Thoracic aorta (tissue), 2 donors: ENCODE results near the gene TBC1D19. TPM values are rescaled to one million over a fixed set of nuclear protein-coding genes. Genes with fewer than 3 reads are reported as not detected.

ENCODE experiments used
- ATAC-seq: fragments of 150-250 bp; one replicate; pipeline ENCODE4 v1.8.0; 2017; ENCODE audit warnings: low read depth; ENCODE audit not compliant: insufficient number of reproducible peaks, low FRiP score
- DNase-seq: peaks from one replicate; pipeline ENCODE4 v3.0.0-alpha.2; 2020; ENCODE audit warnings: low spot score
- H3K27ac ChIP-seq, 2 donors: fragments of 200-600 bp; sonication (generic); 1 replicate in 1 of 2; 2 replicates in 1 of 2; pipeline ENCODE4 v1.5.1; 2016; ENCODE audit warnings: mild to moderate bottlenecking in 2 of 2, moderate library complexity in 2 of 2
- H3K27me3 ChIP-seq: fragments of 200-600 bp; sonication (generic); replicated peaks from 2 replicates; pipeline ENCODE4 v1.6.0; 2016; ENCODE audit warnings: mild to moderate bottlenecking; ENCODE audit not compliant: insufficient read depth
- H3K36me3 ChIP-seq: fragments of 200-600 bp; sonication (generic); one replicate; pipeline ENCODE4 v1.5.1; 2016
- H3K4me1 ChIP-seq, 2 donors: fragments of 200-600 bp; sonication (generic); 1 replicate in 1 of 2; 2 replicates in 1 of 2; pipeline versions ENCODE4 v1.5.1 to v1.6.0; 2016; ENCODE audit warnings: low read depth in 2 of 2, mild to moderate bottlenecking in 1 of 2; ENCODE audit not compliant: control insufficient read depth in 1 of 2
- H3K4me3 ChIP-seq: fragments of 200-600 bp; sonication (generic); 2 replicates; pipeline ENCODE4 v1.5.1; 2016; ENCODE audit warnings: mild to moderate bottlenecking
- H3K9me3 ChIP-seq: fragments of 200-600 bp; sonication (generic); 2 replicates; pipeline ENCODE4 v1.5.1; 2016
- total RNA-seq, 2 donors: library from RNA; depleted of rRNA; stranded (reverse); fragments of >200 nt; gene quantifications; one replicate each; pipeline versions ENCODE4 v1.1.0 to v1.2.3, GENCODE V29; 2016
- TF ChIP-seq, protein P1 (sequence below): fragments of 200-600 bp; sonication (generic); IDR thresholded peaks from one replicate; pipeline ENCODE4 v1.5.1; 2019; ENCODE audit warnings: antibody characterized with exemption

TBC1D19 gene
- total RNA-seq, 2 donors from 2014 or later = 9.1 to 19.4 TPM

DNA sequence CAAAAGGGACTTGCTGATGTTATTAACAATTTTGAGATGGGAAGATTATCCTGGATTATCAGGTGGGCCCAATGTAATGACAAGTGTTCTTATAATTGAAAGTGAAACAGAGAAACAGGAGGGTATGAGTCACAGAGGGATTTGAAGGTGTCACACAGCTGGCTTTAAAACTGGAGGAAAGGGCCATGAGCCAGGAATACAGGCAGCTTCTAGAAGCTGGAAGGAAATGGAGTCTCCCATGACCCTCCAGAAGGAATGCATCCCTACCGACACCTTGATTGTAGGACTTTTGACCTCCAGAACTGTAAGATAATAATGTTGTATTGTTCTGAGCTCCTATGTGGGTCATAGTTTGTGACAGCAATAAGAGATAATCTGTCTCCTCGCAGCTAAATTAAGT is 178.8 kb downstream of the TBC1D19 start:
- Histone ChIP-seq H3K4me1 (no peaks in the 10 kb centered on the region), H3K9me3 (no peaks in the 10 kb centered on the region), H3K36me3 (peaks cover 3% of the 10 kb centered on the region), H3K27me3 (no peaks in the 10 kb centered on the region), H3K27ac (no peak overlapping the region), H3K4me3 (no peak overlapping the region)
- TF ChIP-seq, protein P1, sequence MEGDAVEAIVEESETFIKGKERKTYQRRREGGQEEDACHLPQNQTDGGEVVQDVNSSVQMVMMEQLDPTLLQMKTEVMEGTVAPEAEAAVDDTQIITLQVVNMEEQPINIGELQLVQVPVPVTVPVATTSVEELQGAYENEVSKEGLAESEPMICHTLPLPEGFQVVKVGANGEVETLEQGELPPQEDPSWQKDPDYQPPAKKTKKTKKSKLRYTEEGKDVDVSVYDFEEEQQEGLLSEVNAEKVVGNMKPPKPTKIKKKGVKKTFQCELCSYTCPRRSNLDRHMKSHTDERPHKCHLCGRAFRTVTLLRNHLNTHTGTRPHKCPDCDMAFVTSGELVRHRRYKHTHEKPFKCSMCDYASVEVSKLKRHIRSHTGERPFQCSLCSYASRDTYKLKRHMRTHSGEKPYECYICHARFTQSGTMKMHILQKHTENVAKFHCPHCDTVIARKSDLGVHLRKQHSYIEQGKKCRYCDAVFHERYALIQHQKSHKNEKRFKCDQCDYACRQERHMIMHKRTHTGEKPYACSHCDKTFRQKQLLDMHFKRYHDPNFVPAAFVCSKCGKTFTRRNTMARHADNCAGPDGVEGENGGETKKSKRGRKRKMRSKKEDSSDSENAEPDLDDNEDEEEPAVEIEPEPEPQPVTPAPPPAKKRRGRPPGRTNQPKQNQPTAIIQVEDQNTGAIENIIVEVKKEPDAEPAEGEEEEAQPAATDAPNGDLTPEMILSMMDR = no peak
- DNase-seq (no peak), ATAC-seq (no peak)

DNA sequence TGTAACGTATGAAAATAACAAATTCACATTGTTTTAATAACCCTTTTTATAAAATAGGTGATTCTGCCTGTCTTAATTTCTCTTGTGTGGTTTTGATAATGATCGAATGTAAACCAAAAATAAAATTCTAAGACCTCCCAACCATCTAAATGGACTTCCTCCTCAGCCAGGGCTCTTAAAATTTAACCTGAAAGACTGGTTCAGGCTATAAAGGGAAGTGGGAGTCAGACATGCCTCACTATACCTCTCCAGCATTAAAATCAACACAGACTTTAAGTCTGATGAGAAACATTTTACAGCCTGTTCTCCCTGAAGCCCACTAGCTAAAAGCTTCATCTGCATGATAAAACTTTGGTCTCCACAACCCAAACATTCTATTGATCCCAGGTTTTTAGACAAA is 179.2 kb downstream of the TBC1D19 start:
- peaks cover 3% of the 10 kb centered on the region for H3K36me3 ChIP-seq
- TF ChIP-seq, protein P1 = no peak
- no peaks in the 10 kb centered on the region for H3K27me3 ChIP-seq
- no peaks in the 10 kb centered on the region for H3K4me1 ChIP-seq
- H3K9me3 ChIP-seq = no peaks in the 10 kb centered on the region
- no peak overlapping the region for H3K27ac ChIP-seq
- DNase-seq (no peak), ATAC-seq (no peak)
- H3K4me3 ChIP-seq = no peak overlapping the region

GRCh38 chr4:26763648-26764047 is 179.8 kb downstream of the TBC1D19 start:
- DNase-seq = no peak
- H3K27ac ChIP-seq = no peak overlapping the region
- no peak for ATAC-seq
- H3K4me3 ChIP-seq = no peak overlapping the region
- no peaks in the 10 kb centered on the region for H3K27me3 ChIP-seq
- peaks cover 3% of the 10 kb centered on the region for H3K36me3 ChIP-seq
- TF ChIP-seq, protein P1 = no peak
- no peaks in the 10 kb centered on the region for H3K4me1 ChIP-seq
- H3K9me3 ChIP-seq = no peaks in the 10 kb centered on the region

DNA sequence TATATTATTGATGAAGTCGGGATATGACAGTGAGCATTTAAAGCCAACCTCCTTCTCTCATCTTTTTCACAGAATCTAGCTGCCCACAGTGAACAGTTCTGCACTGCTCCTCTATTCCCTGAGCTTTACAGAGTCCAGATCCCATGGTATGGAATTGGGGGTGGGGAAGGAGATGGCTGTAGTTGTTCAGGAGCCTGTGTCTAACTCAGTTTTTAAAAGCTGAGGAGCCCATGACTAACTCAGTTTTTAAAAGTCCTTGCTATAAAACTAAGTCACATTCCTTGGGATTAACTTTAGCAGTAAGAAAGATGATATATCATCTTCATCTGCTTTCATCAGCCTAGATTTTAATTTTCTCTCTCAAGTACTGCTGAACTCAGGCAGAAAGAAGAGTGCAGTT is 180.3 kb downstream of the TBC1D19 start:
- H3K27ac ChIP-seq = no peak overlapping the region
- TF ChIP-seq, protein P1 = no peak
- H3K4me1 ChIP-seq = no peaks in the 10 kb centered on the region
- H3K9me3 ChIP-seq = no peaks in the 10 kb centered on the region
- no peaks in the 10 kb centered on the region for H3K36me3 ChIP-seq
- ATAC-seq (no peak), DNase-seq (no peak)
- no peaks in the 10 kb centered on the region for H3K27me3 ChIP-seq
- H3K4me3 ChIP-seq = no peak overlapping the region

DNA sequence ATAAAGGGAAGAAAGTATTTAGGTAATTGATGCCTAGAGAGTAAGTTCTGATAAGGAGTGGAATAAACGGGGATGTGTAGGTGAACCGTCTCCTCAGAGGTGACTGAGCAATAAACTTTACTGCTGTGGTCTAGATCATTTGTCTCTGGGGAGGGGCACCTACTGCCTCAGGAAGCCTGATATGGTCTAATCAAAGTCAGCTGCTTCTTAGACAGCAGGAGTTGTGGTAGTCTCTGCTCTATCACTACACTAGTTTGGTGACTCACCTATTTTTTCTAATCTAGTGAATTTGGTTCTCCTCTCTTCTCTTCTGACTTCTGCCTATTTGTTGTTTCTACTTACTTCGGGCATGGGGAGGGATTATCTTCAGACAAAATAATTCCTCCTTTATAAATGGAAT is 181.6 kb downstream of the TBC1D19 start:
- TF ChIP-seq, protein P1 = no peak
- H3K4me1 ChIP-seq = no peaks in the 10 kb centered on the region
- H3K27ac ChIP-seq = no peak overlapping the region
- H3K27me3 ChIP-seq = no peaks in the 10 kb centered on the region
- ATAC-seq (no peak), DNase-seq (no peak)
- no peak overlapping the region for H3K4me3 ChIP-seq
- no peaks in the 10 kb centered on the region for H3K9me3 ChIP-seq
- no peaks in the 10 kb centered on the region for H3K36me3 ChIP-seq
